ENCODE results near the gene SLCO2A1. TPM values are rescaled to one million over a fixed set of nuclear protein-coding genes. Genes with fewer than 3 reads are reported as not detected.

Gene SLCO2A1
- total and polyA plus RNA-seq, 4 donors, result 1.8 to 13.2 (median 8.1) TPM

DNA sequence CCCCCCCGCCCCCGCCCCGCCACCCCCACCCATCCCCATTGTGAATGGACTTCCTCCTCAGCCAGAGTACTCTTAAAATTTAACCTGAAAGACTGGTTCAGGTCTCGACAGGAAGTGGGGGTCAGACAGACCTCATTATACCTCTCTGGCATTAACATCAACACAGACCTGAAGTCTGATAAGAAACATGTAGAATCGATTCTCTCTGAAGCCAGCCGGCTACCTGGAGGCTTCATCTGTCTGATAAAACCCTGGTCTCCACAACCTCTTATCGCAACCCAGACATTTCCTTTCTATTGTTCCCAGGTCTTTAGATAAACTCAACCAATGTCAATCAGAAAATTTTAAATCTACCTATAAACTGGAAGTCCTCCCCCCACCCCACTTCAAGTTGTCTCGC is 42.6 kb downstream of the SLCO2A1 start:
- Histone ChIP-seq H3K4me3 (ENCODE audit: low read depth, low read length) (no peak overlapping the region), H3K36me3 (ENCODE audit: control insufficient read depth, insufficient read depth, low read length) (no peaks in the 10 kb centered on the region), H3K27ac (ENCODE audit: low read depth, low read length) (no peak overlapping the region), H3K27me3 (ENCODE audit: control insufficient read depth, insufficient read depth, low read length) (no peaks in the 10 kb centered on the region), H3K4me1 (ENCODE audit: control insufficient read depth, insufficient read depth, low read length) (no peaks in the 10 kb centered on the region), H3K9me3 (ENCODE audit: control insufficient read depth, insufficient read depth, low read length) (no peaks in the 10 kb centered on the region)
- no peak for DNase-seq (ENCODE audit: low read depth in 4 of 6, low spot score in 6 of 6)
- 87% methylated on average over 3 of the region's 8 CpGs for WGBS (ENCODE audit: insufficient coverage)

DNA sequence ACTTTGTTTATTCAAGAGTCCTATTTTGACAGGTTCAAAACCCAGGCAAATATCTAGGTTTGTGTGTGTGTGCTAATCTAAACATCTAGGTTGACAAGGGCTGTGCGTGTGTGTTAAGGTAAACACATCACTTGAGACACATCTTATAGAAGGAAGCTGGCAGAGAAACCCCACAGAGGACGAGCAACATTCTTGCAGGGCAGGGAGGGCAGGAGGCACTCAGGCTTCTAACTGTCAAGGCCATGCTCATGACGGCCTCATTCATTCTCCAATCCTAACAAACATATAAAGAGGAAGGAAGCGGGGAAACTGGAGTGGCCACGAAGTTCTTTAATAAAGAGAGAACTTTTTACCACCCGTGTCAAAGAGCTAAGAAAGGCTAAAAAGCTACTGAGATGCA is 43.4 kb downstream of the SLCO2A1 start:
- Histone ChIP-seq H3K4me1 (ENCODE audit: control insufficient read depth, insufficient read depth, low read length) (no peaks in the 10 kb centered on the region), H3K36me3 (ENCODE audit: control insufficient read depth, insufficient read depth, low read length) (no peaks in the 10 kb centered on the region), H3K27me3 (ENCODE audit: control insufficient read depth, insufficient read depth, low read length) (no peaks in the 10 kb centered on the region), H3K4me3 (ENCODE audit: low read depth, low read length) (no peak overlapping the region), H3K27ac (ENCODE audit: low read depth, low read length) (no peak overlapping the region), H3K9me3 (ENCODE audit: control insufficient read depth, insufficient read depth, low read length) (no peaks in the 10 kb centered on the region)
- no peak for DNase-seq (ENCODE audit: low read depth in 4 of 6, low spot score in 6 of 6)
- WGBS (ENCODE audit: insufficient coverage), result 80% methylated on average over 1 of the region's 6 CpGs

DNA sequence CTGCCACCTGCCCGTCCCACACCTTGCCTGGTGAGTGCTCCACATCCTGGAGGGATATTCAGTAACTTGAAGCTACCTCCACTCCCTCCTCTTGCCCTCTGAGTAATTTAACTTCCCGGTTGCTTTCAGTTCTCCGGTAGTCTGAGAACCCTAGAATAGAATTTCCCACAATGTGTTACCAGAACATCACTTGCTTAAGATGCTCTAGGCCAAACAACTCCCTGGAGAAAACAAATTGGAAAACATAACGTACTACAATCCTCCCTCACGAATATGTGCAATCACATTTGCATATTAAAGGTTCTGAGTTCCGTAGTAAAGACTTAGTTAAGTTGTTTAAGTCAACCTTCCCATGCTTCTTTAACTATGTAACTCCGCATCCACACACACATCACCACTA is 44.8 kb downstream of the SLCO2A1 start:
- H3K27me3 ChIP-seq (ENCODE audit: control insufficient read depth, insufficient read depth, low read length), result no peaks in the 10 kb centered on the region
- DNase-seq (ENCODE audit: low read depth in 4 of 6, low spot score in 6 of 6), result peak in 1 of 6 donors; percentile 5
- WGBS (ENCODE audit: insufficient coverage), result 79% methylated on average over 3 of the region's 7 CpGs
- H3K36me3 ChIP-seq (ENCODE audit: control insufficient read depth, insufficient read depth, low read length), result no peaks in the 10 kb centered on the region
- no peaks in the 10 kb centered on the region for H3K9me3 ChIP-seq (ENCODE audit: control insufficient read depth, insufficient read depth, low read length)
- no peak overlapping the region for H3K27ac ChIP-seq (ENCODE audit: low read depth, low read length)
- H3K4me1 ChIP-seq (ENCODE audit: control insufficient read depth, insufficient read depth, low read length), result no peaks in the 10 kb centered on the region
- no peak overlapping the region for H3K4me3 ChIP-seq (ENCODE audit: low read depth, low read length)

DNA sequence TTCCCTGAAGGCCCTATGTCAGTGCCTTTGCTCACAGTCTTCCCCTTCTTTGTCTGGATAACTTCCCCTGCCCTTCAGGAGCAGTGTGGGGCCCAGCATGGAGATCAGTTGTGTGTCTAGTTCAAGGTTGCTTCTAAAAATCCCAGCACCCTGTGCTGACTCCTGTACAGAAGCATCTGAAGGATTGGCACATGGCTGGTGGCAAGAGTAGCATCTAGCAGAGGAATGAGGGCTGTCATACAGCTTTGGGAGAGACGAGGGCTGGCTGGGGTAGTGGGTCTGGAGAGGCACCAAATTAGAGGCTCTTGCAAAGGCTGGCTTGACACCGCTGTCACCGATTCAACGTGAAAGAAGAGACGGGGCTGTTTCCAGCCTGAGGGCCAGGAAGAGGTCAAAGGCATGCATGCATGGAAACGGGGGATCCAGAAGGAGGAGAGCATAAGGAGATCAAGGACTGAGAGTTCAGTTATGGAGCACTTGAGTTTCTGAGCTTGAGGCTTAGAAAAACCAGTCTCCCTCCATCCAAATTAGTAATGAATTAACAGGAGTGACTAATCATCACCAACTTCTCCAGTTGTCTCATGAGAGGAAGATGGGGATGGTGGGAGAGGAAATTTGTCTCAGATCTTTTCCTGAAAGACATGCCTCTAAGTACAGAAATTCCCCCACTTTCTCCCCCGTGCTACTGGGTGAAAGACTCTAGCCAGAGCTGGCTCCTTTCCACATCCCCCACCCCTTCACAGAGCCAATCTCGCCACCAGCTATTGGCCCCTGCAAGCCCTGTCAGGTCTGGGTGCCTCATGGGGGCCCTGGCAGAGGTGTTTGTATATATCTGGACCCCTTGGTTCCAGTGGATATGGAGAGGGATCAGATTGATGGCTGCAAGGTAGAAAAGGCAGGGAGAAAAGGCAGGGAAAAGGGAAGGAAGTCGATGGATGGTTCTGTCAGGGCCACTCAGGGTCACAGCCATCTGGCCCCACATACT is 45.9 kb downstream of the SLCO2A1 start:
- no peaks in the 10 kb centered on the region for H3K36me3 ChIP-seq (ENCODE audit: control insufficient read depth, insufficient read depth, low read length)
- no peaks in the 10 kb centered on the region for H3K27me3 ChIP-seq (ENCODE audit: control insufficient read depth, insufficient read depth, low read length)
- 76% methylated on average over 5 of the region's 9 CpGs for WGBS (ENCODE audit: insufficient coverage)
- DNase-seq (ENCODE audit: low read depth in 4 of 6, low spot score in 6 of 6), result no peak
- no peak overlapping the region for H3K4me3 ChIP-seq (ENCODE audit: low read depth, low read length)
- no peaks in the 10 kb centered on the region for H3K9me3 ChIP-seq (ENCODE audit: control insufficient read depth, insufficient read depth, low read length)
- H3K27ac ChIP-seq (ENCODE audit: low read depth, low read length), result no peak overlapping the region
- no peaks in the 10 kb centered on the region for H3K4me1 ChIP-seq (ENCODE audit: control insufficient read depth, insufficient read depth, low read length)

DNA sequence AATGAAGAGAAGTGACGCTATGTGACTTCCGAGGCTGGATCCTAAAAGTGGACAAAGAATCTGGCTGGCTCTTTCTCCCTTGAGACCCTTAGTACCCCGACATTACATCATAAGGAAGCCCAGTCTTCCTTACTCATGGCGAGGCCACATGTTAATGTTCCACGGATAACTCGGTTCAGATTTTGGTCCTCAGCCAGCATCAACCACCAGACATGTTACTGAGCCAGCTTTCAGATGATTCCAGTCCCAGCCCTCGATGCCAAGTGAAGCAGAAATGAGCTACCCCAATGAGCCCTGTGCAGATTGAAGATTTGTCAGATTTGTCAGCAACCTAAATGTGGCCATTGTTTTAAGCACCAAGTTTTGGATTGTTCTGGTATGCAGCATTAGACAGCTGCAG is 46.6 kb downstream of the SLCO2A1 start:
- Histone ChIP-seq H3K4me1 (ENCODE audit: control insufficient read depth, insufficient read depth, low read length) (peaks cover 5% of the 10 kb centered on the region), H3K27me3 (ENCODE audit: control insufficient read depth, insufficient read depth, low read length) (no peaks in the 10 kb centered on the region), H3K4me3 (ENCODE audit: low read depth, low read length) (no peak overlapping the region), H3K36me3 (ENCODE audit: control insufficient read depth, insufficient read depth, low read length) (no peaks in the 10 kb centered on the region), H3K27ac (ENCODE audit: low read depth, low read length) (no peak overlapping the region), H3K9me3 (ENCODE audit: control insufficient read depth, insufficient read depth, low read length) (no peaks in the 10 kb centered on the region)
- 81% methylated on average over 7 of the region's 7 CpGs for WGBS (ENCODE audit: insufficient coverage)
- no peak for DNase-seq (ENCODE audit: low read depth in 4 of 6, low spot score in 6 of 6)

DNA sequence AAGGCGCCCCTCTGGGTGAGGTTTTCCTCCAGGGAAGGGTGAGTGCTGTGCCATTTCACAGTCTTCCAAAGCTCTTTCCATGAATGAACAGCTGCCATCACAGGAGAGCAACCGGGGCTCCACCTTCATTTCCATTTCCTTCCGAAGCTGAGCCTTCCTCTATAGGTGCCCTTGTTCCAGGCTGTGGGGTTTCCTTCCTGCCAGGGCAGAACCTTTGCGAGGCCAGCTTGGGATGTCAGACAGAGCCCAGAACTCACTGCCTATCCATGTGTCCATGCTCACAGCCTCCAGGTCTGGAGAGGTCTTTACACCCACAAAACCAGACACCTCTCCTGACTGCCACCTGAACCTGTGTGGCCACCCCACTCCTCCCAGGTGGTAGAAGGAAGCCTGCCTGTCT is 49.2 kb downstream of the SLCO2A1 start:
- Histone ChIP-seq H3K36me3 (ENCODE audit: control insufficient read depth, insufficient read depth, low read length) (no peaks in the 10 kb centered on the region), H3K4me1 (ENCODE audit: control insufficient read depth, insufficient read depth, low read length) (peaks cover 5% of the 10 kb centered on the region), H3K27ac (ENCODE audit: low read depth, low read length) (no peak overlapping the region), H3K27me3 (ENCODE audit: control insufficient read depth, insufficient read depth, low read length) (no peaks in the 10 kb centered on the region), H3K9me3 (ENCODE audit: control insufficient read depth, insufficient read depth, low read length) (no peaks in the 10 kb centered on the region), H3K4me3 (ENCODE audit: low read depth, low read length) (no peak overlapping the region)
- no peak for DNase-seq (ENCODE audit: low read depth in 4 of 6, low spot score in 6 of 6)
- WGBS (ENCODE audit: insufficient coverage), result 93% methylated on average over 4 of the region's 4 CpGs

DNA sequence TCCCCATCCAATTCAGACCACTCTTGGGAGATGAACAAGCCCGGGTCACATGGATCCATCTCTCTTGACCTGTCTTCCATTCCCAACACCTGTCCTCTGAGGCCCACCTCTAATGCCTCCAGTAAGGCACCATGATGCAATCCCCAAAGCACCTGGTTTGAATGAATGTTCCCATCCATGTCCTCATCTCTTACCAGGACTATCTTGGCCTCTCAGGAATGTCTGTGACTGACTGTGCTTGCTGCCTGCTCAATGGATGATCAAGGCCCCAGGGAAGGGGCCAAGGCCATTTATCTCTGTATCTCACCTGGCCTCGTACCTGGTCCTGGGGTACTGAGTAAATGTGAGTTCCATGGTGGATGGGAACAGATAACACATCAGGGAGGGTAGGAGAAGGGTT is 49.7 kb downstream of the SLCO2A1 start:
- Histone ChIP-seq H3K9me3 (ENCODE audit: control insufficient read depth, insufficient read depth, low read length) (no peaks in the 10 kb centered on the region), H3K27me3 (ENCODE audit: control insufficient read depth, insufficient read depth, low read length) (no peaks in the 10 kb centered on the region), H3K4me1 (ENCODE audit: control insufficient read depth, insufficient read depth, low read length) (peaks cover 5% of the 10 kb centered on the region), H3K27ac (ENCODE audit: low read depth, low read length) (no peak overlapping the region), H3K4me3 (ENCODE audit: low read depth, low read length) (no peak overlapping the region), H3K36me3 (ENCODE audit: control insufficient read depth, insufficient read depth, low read length) (no peaks in the 10 kb centered on the region)
- DNase-seq (ENCODE audit: low read depth in 4 of 6, low spot score in 6 of 6), result no peak
- WGBS (ENCODE audit: insufficient coverage), result 87% methylated on average over 2 of the region's 2 CpGs

DNA sequence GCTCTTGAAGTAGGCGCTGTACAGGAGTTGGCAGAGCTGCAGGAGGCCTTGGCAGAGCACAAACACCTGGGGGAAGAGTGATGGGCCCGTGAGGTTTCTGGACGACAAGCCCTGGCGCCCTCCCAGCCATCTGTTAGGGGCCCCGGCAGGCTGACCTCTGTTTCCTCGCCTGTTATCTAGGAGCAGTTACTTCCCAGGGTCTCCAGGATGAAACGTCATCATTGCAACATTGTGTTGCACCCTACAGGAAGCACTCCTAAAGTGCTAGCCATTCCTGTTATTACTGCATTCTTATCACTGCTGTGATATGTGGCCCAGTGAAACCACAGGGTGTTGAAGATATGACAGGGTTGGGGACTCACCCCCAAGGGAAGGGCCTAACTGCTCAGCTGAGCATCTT is 50.2 kb downstream of the SLCO2A1 start:
- H3K36me3 ChIP-seq (ENCODE audit: control insufficient read depth, insufficient read depth, low read length), result no peaks in the 10 kb centered on the region
- no peak overlapping the region for H3K4me3 ChIP-seq (ENCODE audit: low read depth, low read length)
- no peaks in the 10 kb centered on the region for H3K27me3 ChIP-seq (ENCODE audit: control insufficient read depth, insufficient read depth, low read length)
- DNase-seq (ENCODE audit: low read depth in 4 of 6, low spot score in 6 of 6), result no peak
- H3K9me3 ChIP-seq (ENCODE audit: control insufficient read depth, insufficient read depth, low read length), result no peaks in the 10 kb centered on the region
- no peak overlapping the region for H3K27ac ChIP-seq (ENCODE audit: low read depth, low read length)
- H3K4me1 ChIP-seq (ENCODE audit: control insufficient read depth, insufficient read depth, low read length), result peaks cover 5% of the 10 kb centered on the region
- WGBS (ENCODE audit: insufficient coverage), result 75% methylated on average over 5 of the region's 7 CpGs

DNA sequence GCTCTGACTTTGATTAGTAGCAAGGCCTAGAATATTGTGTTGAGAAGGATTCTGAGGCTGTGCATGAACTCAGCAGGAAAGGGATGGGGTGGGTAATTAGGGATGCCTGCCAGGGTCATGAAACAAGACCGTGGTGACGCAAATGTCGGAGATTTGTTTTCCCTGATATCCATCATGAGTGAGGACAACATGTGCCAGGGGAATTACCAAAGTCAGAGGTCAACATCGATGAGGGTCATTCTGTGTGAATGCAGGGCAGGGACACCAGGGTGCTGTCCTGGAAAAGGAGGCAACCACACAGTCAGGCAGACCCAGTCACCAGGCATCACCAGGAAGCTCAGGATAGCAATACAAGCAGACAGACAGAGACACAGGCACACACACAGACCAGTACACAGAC is 52.2 kb downstream of the SLCO2A1 start:
- no peak for DNase-seq (ENCODE audit: low read depth in 4 of 6, low spot score in 6 of 6)
- 77% methylated on average over 4 of the region's 4 CpGs for WGBS (ENCODE audit: insufficient coverage)
- no peak overlapping the region for H3K4me3 ChIP-seq (ENCODE audit: low read depth, low read length)

More for the DNA sequence above, 52.2 kb downstream of the SLCO2A1 start:
- no peaks in the 10 kb centered on the region for H3K9me3 ChIP-seq (ENCODE audit: control insufficient read depth, insufficient read depth, low read length)
- no peaks in the 10 kb centered on the region for H3K27me3 ChIP-seq (ENCODE audit: control insufficient read depth, insufficient read depth, low read length)
- H3K36me3 ChIP-seq (ENCODE audit: control insufficient read depth, insufficient read depth, low read length), result no peaks in the 10 kb centered on the region
- H3K4me1 ChIP-seq (ENCODE audit: control insufficient read depth, insufficient read depth, low read length), result peaks cover 5% of the 10 kb centered on the region
- no peak overlapping the region for H3K27ac ChIP-seq (ENCODE audit: low read depth, low read length)
